ENCODE measurements around the gene CRELD1. TPM values are rescaled to one million over a fixed set of nuclear protein-coding genes. Genes with fewer than 3 reads are reported as not detected.
"Not testable (repeated sequence)": the region's sequence is repeated elsewhere in the genome, so short reads cannot be mapped to it uniquely, and the experiment has no call there.

CRELD1 gene
- total RNA-seq, 1 donor from 2014 or later, result 44.3 TPM

- Mint-ChIP-seq H3K27ac (peak overlapping the region; percentile 69), H3K36me3 (peaks cover 9% of the 10 kb centered on the region)
These were observed 35.9 kb upstream of the CRELD1 start for GRCh38 chr3:9897408-9898372.

GRCh38 chr3:9898467-9899241, 35.0 kb upstream of the CRELD1 start:
- TF ChIP-seq CTCF (conservative IDR thresholded peaks at IDR 0.05), result no peak
- peaks cover 37% of the 10 kb centered on the region for H3K4me1 Mint-ChIP-seq (ENCODE audit: unreplicated experiment)
- peak overlapping the region; percentile 69 for H3K27ac Mint-ChIP-seq
- peak overlapping the region; percentile 25 for H3K4me3 Mint-ChIP-seq
- H3K27me3 Mint-ChIP-seq, result no peaks in the 10 kb centered on the region
- H3K9me3 Mint-ChIP-seq, result no peaks in the 10 kb centered on the region
- peaks cover 5% of the 10 kb centered on the region for H3K36me3 Mint-ChIP-seq
- DNase-seq (ENCODE audit: extremely low spot score, unreplicated experiment), result no peak

More at GRCh38 chr3:9897408-9898372, 35.9 kb upstream of the CRELD1 start:
- H3K4me1 Mint-ChIP-seq (ENCODE audit: unreplicated experiment), result peaks cover 32% of the 10 kb centered on the region
- H3K27me3 Mint-ChIP-seq, result no peaks in the 10 kb centered on the region
- no peaks in the 10 kb centered on the region for H3K9me3 Mint-ChIP-seq
- DNase-seq (ENCODE audit: extremely low spot score, unreplicated experiment), result no peak
- H3K4me3 Mint-ChIP-seq, result peak overlapping the region; percentile 60
- TF ChIP-seq CTCF (conservative IDR thresholded peaks at IDR 0.05), result no peak

GRCh38 chr3:9899289-9899791, 34.3 kb upstream of the CRELD1 start:
- Mint-ChIP-seq H3K27me3 (no peaks in the 10 kb centered on the region), H3K36me3 (no peaks in the 10 kb centered on the region), H3K27ac (peak overlapping the region; percentile 69), H3K4me3 (peak overlapping the region; percentile 25), H3K9me3 (no peaks in the 10 kb centered on the region), H3K4me1 (ENCODE audit: unreplicated experiment) (peaks cover 37% of the 10 kb centered on the region)
- no peak for TF ChIP-seq CTCF (conservative IDR thresholded peaks at IDR 0.05)
- DNase-seq (ENCODE audit: extremely low spot score, unreplicated experiment), result no peak

DNA sequence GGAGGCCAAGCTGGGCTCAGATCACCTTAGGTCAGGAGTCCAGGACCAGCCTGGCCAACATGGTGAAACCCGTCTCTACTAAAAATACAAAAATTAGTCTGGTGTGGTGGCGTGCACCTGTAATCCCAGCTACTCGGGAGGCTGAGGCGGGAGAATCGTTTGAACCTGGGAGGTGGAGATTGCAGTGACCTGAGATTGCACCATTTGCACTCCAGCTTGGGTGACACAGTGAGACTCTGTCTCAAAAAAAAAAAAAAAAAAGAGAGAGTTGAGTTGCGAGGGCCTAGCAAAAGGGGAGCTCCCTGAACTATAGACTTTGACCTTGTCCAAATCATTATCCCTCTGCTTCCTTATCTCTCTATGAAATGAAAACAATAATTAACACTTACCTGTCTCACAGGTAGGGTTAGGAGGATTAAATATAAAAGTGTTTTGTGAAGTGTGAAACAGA, 32.6 kb upstream of the CRELD1 start:
- not testable (repeated sequence) for H3K36me3 Mint-ChIP-seq; H3K27ac Mint-ChIP-seq; H3K9me3 Mint-ChIP-seq; H3K27me3 Mint-ChIP-seq; DNase-seq (ENCODE audit: extremely low spot score, unreplicated experiment)
- Mint-ChIP-seq H3K4me1 (ENCODE audit: unreplicated experiment) (peaks cover 34% of the 10 kb centered on the region), H3K4me3 (peak overlapping the region; percentile 43)

GRCh38 chr3:9901967-9902366, 31.7 kb upstream of the CRELD1 start:
- TF ChIP-seq CTCF (conservative IDR thresholded peaks at IDR 0.05), result no peak
- Mint-ChIP-seq H3K4me3 (peak overlapping the region; percentile 85), H3K27me3 (no peaks in the 10 kb centered on the region), H3K27ac (peak overlapping the region; percentile 81), H3K4me1 (ENCODE audit: unreplicated experiment) (peaks cover 34% of the 10 kb centered on the region), H3K9me3 (no peaks in the 10 kb centered on the region), H3K36me3 (no peaks in the 10 kb centered on the region)
- DNase-seq (ENCODE audit: extremely low spot score, unreplicated experiment), result no peak

Data from type B pancreatic cell (in vitro differentiated cells).